HFFc6 (cell line): ENCODE data around the gene CA14. TPM values are rescaled to one million over a fixed set of nuclear protein-coding genes. Genes with fewer than 3 reads are reported as not detected.
A peak's percentile ranks its signal among the peaks of the same experiment; 100 is the strongest.
"Not testable (repeated sequence)": the region's sequence is repeated elsewhere in the genome, so short reads cannot be mapped to it uniquely, and the experiment has no call there.

ENCODE experiments used
- DNase-seq: peaks from one replicate; pipeline ENCODE4 v3.0.0-alpha.2; 2018
- H3K27ac Mint-ChIP-seq: 2 replicates; pipeline ENCODE4 v1.8.0; 2020; ENCODE audit warnings: mild to moderate bottlenecking, mixed read lengths
- H3K27me3 Mint-ChIP-seq: 2 replicates; pipeline ENCODE4 v1.8.0; 2021; ENCODE audit warnings: mild to moderate bottlenecking, moderate library complexity, mixed read lengths; ENCODE audit not compliant: insufficient read depth
- H3K36me3 Mint-ChIP-seq: 2 replicates; pipeline ENCODE4 v1.8.0; 2021; ENCODE audit warnings: low read depth, mixed read lengths
- H3K4me1 Mint-ChIP-seq: 2 replicates; pipeline ENCODE4 v1.8.0; 2020; ENCODE audit warnings: low read depth, mixed read lengths
- H3K4me3 Mint-ChIP-seq: 2 replicates; pipeline ENCODE4 v1.8.0; 2020; ENCODE audit warnings: mild to moderate bottlenecking, moderate library complexity, mixed read lengths
- H3K9me3 Mint-ChIP-seq: 2 replicates; pipeline ENCODE4 v1.8.0; 2020; ENCODE audit warnings: mild to moderate bottlenecking, mixed read lengths
- total RNA-seq, 6 experiments: library from RNA; stranded (reverse); fragmentation: NEBNext Ultra II Directional; extraction: Animal tissue kit (Norgen Biotek cat#: 25700); gene quantifications; 2 replicates in 1 of 6; 3 replicates in 5 of 6; pipeline ENCODE4 v1.2.3, GENCODE V29; 2021
- TF ChIP-seq, protein P1 (sequence below): fragments of 200-600 bp; sonication (generic); IDR thresholded peaks from 2 replicates; pipeline ENCODE4 v1.5.0; 2021; ENCODE audit warnings: antibody characterized with exemption, mild to moderate bottlenecking

CA14 gene
- total RNA-seq, 6 experiments from 2014 or later, result not detected

DNA sequence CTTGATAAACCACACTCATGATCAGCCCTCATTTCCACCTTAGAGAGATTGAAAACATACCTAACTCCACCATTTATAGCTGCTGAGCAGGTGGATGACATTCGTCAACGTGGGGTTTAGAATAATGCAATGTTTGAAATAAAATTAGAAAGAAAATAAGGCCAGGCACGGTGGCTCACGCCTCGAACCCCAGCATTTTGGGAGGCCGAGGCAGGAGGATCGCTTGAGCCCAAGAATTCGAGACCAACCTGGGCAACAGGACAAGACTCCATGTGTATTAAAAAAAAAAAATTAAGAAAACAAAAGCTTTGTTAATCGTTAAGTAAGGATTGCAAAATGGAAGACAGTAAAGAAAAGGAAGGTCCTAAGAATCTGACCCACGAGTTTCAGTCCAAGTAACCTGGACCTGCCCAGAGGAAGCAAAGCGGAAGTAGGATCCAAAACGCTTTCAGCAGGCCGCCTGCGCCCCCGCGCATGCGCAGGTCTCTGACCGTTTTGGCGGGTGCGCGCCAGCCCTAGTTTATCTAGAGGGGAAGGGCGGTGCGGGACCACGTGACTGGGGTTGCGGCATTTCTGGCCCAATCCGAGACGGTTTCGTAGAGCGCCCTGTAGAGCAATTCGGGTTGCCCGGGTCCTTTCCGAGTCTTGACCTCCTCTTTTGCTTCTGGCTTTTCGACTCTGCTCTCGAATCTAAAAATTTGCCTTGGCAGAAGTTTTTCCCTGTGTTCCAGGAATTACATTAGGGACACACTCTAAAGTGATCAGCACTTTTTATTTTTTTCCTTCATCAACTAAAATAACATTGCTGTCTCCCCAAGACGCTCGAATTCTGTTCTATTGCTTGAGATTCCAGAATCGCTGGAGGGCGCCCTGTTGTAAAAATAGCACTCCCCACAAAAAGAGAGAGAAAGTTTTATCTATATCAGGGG lies 44.1 kb upstream of the CA14 start:
- no peaks in the 10 kb centered on the region for H3K9me3 Mint-ChIP-seq
- DNase-seq, result no peak

DNA sequence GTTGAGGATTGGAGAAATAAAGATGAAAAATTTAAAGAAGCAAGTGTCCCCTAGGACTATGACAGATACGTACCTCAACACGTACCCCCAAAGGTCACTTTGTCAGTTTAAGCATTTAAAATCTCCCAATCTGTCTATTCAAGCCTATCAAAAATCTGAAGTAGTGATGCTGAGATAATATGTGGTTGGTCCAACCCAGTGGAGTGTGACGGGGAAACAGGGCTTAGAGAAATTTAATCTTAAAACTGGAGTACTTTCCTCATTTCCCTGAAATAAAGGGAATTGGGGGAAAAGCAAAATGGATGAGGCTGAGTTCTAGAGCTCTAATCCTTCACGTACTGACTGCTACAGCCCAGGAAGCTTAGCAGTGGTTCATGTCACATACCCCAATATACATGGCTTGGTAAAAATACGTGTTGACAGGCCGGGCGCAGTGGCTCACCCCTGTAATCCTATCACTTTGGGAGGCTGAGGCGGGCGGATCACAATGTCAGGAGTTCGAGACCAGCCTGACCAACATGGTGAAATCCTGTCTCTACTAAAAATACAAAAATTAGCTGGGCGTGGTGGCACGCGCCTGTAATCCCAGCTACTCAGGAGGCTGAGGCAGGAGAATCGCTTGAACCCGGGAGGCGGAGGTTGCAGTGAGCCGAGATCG lies 43.3 kb upstream of the CA14 start:
- H3K27ac Mint-ChIP-seq, H3K9me3 Mint-ChIP-seq, H3K4me3 Mint-ChIP-seq, H3K27me3 Mint-ChIP-seq, H3K36me3 Mint-ChIP-seq, DNase-seq: not testable (repeated sequence)
- peaks cover 10% of the 10 kb centered on the region for H3K4me1 Mint-ChIP-seq

More for the DNA sequence above, 44.1 kb upstream of the CA14 start:
- Mint-ChIP-seq H3K27me3 (no peaks in the 10 kb centered on the region), H3K27ac (no peak overlapping the region), H3K36me3 (peaks cover 5% of the 10 kb centered on the region), H3K4me3 (no peak overlapping the region), H3K4me1 (peaks cover 10% of the 10 kb centered on the region)
- TF ChIP-seq, protein P1, sequence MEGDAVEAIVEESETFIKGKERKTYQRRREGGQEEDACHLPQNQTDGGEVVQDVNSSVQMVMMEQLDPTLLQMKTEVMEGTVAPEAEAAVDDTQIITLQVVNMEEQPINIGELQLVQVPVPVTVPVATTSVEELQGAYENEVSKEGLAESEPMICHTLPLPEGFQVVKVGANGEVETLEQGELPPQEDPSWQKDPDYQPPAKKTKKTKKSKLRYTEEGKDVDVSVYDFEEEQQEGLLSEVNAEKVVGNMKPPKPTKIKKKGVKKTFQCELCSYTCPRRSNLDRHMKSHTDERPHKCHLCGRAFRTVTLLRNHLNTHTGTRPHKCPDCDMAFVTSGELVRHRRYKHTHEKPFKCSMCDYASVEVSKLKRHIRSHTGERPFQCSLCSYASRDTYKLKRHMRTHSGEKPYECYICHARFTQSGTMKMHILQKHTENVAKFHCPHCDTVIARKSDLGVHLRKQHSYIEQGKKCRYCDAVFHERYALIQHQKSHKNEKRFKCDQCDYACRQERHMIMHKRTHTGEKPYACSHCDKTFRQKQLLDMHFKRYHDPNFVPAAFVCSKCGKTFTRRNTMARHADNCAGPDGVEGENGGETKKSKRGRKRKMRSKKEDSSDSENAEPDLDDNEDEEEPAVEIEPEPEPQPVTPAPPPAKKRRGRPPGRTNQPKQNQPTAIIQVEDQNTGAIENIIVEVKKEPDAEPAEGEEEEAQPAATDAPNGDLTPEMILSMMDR, result no peak

DNA sequence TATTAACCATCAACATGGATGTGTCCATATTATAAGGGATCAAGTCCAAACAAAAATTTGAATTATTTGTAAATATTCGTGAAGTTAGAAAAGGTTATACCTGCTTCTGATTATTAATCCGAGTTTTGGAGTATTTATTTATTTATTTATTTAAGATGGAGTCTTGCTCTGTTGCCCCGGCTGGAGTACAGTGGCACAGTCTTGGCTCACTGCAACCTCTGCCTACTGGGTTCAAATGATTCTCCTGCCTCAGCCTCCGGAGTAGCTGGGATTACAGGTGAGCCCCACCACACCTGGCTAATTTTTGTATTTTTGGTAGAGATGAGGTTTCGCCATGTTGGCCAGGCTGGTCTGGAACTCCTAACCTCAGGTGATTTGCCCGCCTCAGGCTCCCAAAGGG lies 41.7 kb upstream of the CA14 start:
- H3K27me3 Mint-ChIP-seq, DNase-seq, H3K36me3 Mint-ChIP-seq: not testable (repeated sequence)

DNA sequence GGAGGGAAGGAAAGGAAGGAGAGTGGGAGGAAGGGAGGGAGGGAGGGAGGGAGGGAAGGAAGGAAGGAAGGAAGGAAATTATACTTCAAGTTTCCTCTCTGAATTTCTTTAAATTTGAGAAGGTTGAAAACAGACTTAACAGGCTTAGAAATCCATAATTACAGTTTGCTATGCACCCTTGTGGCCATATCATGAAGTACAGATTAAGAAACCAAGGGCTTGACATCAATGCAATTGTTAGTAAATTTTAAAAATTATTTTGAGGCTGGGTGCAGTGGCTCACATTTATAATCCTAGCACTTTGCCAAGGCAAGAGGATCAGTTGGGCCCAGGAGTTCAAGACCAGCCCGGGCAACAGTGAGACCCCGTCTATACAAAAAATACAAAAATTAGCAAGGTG lies 36.0 kb upstream of the CA14 start:
- Mint-ChIP-seq H3K27ac (no peak overlapping the region), H3K36me3 (peaks cover 28% of the 10 kb centered on the region), H3K9me3 (no peaks in the 10 kb centered on the region), H3K27me3 (no peaks in the 10 kb centered on the region), H3K4me1 (no peaks in the 10 kb centered on the region), H3K4me3 (no peak overlapping the region)
- TF ChIP-seq, protein P1, result peak; percentile 73
- peak; percentile 35 for DNase-seq

More for the DNA sequence above, 41.7 kb upstream of the CA14 start:
- not testable (repeated sequence) for H3K27ac Mint-ChIP-seq, H3K9me3 Mint-ChIP-seq, H3K4me3 Mint-ChIP-seq
- H3K4me1 Mint-ChIP-seq, result peaks cover 10% of the 10 kb centered on the region

DNA sequence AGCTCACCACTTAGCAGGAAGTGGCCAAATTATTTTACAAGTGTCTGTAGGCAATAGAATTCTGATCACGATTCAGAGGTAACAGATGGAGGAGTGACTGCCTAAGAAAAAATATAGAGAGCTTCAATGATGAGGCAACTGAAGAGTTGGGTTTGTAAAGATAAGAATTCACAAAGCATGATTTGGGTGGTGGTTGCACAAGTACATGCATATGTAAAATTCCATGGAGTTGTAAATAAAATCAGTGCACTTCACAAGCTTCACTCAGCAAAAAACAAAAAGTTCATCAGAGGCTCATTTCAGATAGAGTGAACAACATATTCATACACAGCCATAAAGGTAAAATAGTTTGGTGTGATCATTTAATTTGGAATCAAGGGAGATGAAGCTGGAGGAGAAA lies 32.6 kb upstream of the CA14 start:
- no peaks in the 10 kb centered on the region for H3K9me3 Mint-ChIP-seq
- no peaks in the 10 kb centered on the region for H3K27me3 Mint-ChIP-seq
- H3K4me1 Mint-ChIP-seq, result no peaks in the 10 kb centered on the region
- DNase-seq, result no peak
- TF ChIP-seq, protein P1, result no peak
- no peak overlapping the region for H3K27ac Mint-ChIP-seq
- H3K4me3 Mint-ChIP-seq, result no peak overlapping the region
- peaks cover 37% of the 10 kb centered on the region for H3K36me3 Mint-ChIP-seq

DNA sequence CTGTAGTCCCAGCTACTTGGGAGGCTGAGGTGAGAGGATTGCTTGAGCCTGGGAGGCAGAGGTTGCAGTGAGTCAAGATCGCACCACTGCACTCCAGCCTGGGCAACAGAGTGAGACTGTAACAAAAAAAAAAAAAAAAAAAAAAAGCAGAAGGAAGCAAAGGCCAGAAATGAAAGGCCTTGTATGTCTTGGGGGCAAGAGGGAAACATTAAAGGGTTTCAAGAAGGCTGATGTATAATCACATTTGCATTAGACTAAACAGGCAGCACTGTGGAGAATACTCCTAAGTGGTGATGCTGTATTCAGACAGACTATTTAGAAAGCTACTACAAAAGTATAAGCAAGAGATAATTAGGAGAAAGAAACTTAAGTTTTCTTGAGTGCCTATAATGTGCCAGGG lies 32.0 kb upstream of the CA14 start:
- peaks cover 37% of the 10 kb centered on the region for H3K36me3 Mint-ChIP-seq
- TF ChIP-seq, protein P1, result no peak
- H3K4me1 Mint-ChIP-seq, result no peaks in the 10 kb centered on the region
- H3K27me3 Mint-ChIP-seq, result no peaks in the 10 kb centered on the region
- H3K27ac Mint-ChIP-seq, result no peak overlapping the region
- no peaks in the 10 kb centered on the region for H3K9me3 Mint-ChIP-seq
- no peak for DNase-seq
- no peak overlapping the region for H3K4me3 Mint-ChIP-seq
